Hematopoietic multipotent progenitor cell (in vitro differentiated cells): ENCODE results near the gene RSBN1. TPM values are rescaled to one million over a fixed set of nuclear protein-coding genes. Genes with fewer than 3 reads are reported as not detected.
"Not testable (repeated sequence)": the region's sequence is repeated elsewhere in the genome, so short reads cannot be mapped to it uniquely, and the experiment has no call there.

Experiments used
- DNase-seq, 3 donors: peaks; one replicate each; pipeline ENCODE4 v3.0.0-alpha.2; 2011 to 2015; ENCODE audit warnings: low read depth in 2 of 3, low spot score in 2 of 3
- total RNA-seq: library from RNA; depleted of rRNA; stranded (reverse); fragments of >200 nt; gene quantifications from one replicate; pipeline ENCODE4 v1.2.3, GENCODE V29; 2012

The RSBN1 gene
- total RNA-seq, 1 donor, result 19.9 TPM

- DNase-seq, result no peak
Observed at GRCh38 chr1:113749402-113749801, 62.9 kb downstream of the RSBN1 start.

- DNase-seq, result no peak
Observed at GRCh38 chr1:113747376-113747775, 64.9 kb downstream of the RSBN1 start.

GRCh38 chr1:113745425-113745824 lies 66.9 kb downstream of the RSBN1 start:
- DNase-seq, result no peak

- DNase-seq, result no peak
Observed at GRCh38 chr1:113744114-113744513, 68.2 kb downstream of the RSBN1 start.

GRCh38 chr1:113742515-113742914 lies 69.8 kb downstream of the RSBN1 start:
- DNase-seq, result no peak

GRCh38 chr1:113734357-113735055 lies 77.8 kb downstream of the RSBN1 start:
- DNase-seq, result no peak

- no peak for DNase-seq
Observed at GRCh38 chr1:113732802-113733201, 79.5 kb downstream of the RSBN1 start.

- no peak for DNase-seq
Observed at GRCh38 chr1:113721010-113721409, 91.3 kb downstream of the RSBN1 start.

GRCh38 chr1:113718621-113719020 lies 93.7 kb downstream of the RSBN1 start:
- not testable (repeated sequence) for DNase-seq

- DNase-seq, result not testable (repeated sequence)
Observed at GRCh38 chr1:113717506-113717905, 94.8 kb downstream of the RSBN1 start.

- DNase-seq, result no peak
Observed at GRCh38 chr1:113714606-113715269, 97.5 kb downstream of the RSBN1 start.

Other genes starting within 250 kb of the RSBN1 start
- 41.5 TPM for gene PHTF1, start 53.0 kb downstream of the RSBN1 start, total RNA-seq
- 7.5 TPM for gene PTPN22, start 59.2 kb upstream of the RSBN1 start, total RNA-seq
- gene BCL2L15, start 75.1 kb upstream of the RSBN1 start, total RNA-seq, result under 0.01 TPM
- 18.6 TPM for gene AP4B1, start 92.3 kb upstream of the RSBN1 start, total RNA-seq
- 7.3 TPM for gene DCLRE1B, start 92.8 kb upstream of the RSBN1 start, total RNA-seq
- gene HIPK1, start 116.8 kb upstream of the RSBN1 start, total RNA-seq, result 151 TPM
- 3.2 TPM for gene OLFML3, start 167.0 kb upstream of the RSBN1 start, total RNA-seq